K562 (cell line): ENCODE measurements around the gene CRYAB. TPM values are rescaled to one million over a fixed set of nuclear protein-coding genes. Genes with fewer than 3 reads are reported as not detected.

ENCODE experiments used
- ATAC-seq: fragments of 200-7000 bp; cut with Tn5 transposase; 3 replicates; pipeline ENCODE4 v1.9.1; 2020; ENCODE audit warnings: moderate library complexity
- BruUV-seq: library from RNA; stranded (reverse); fragments of 400-500 nt; replicated peaks from 2 replicates; lab custom pipeline; 2021; lab: Mats Ljungman, UMichigan
- CTCF ChIA-PET: fragments of 300-600 bp; formaldehyde crosslinking; extraction: SDS; loops from one replicate; lab custom pipeline; 2021; ENCODE audit warnings: low intra/inter-chr PET ratio; lab: Yijun Ruan, JAX
- POLR2A ChIA-PET: fragments of 300-600, 350-650 bp; sonication (Branson Sonifier 250); formaldehyde crosslinking; extraction: SDS; loops from one replicate; lab custom pipeline; 2021; ENCODE audit warnings: antibody characterized with exemption, inconsistent platforms; lab: Yijun Ruan, JAX
- DNase-seq, 4 experiments: peaks; one replicate each; pipeline versions ENCODE4 v3.0.0 to v3.0.0-alpha.2; 2011 to 2018; ENCODE audit warnings: low spot score in 3 of 4, mixed read lengths in 3 of 4; ENCODE audit errors: extremely low read depth in 1 of 4
- FAIRE-seq: peaks from 2 replicates; lab custom pipeline; 2011; peaks lifted over from hg19 to GRCh38; lab: Jason Lieb, UNC
- H2AFZ ChIP-seq: 2 replicates; pipeline ENCODE4 v1.6.0; 2011; ENCODE audit warnings: low read depth, low read length, control low read depth, inconsistent platforms
- H3K27ac ChIP-seq: fragments of 200-600 bp; 3 replicates; pipeline ENCODE4 v1.8.0; 2011; ENCODE audit warnings: low read depth, mild to moderate bottlenecking, control low read depth, inconsistent platforms, low read length, moderate library complexity, mixed read lengths; ENCODE audit errors: extremely low read depth
- H3K27me3 ChIP-seq, 2 experiments: fragments of 300-600 bp in 1 of 2; 2 replicates in 1 of 2; 3 replicates in 1 of 2; pipeline versions ENCODE4 v1.6.0 to v1.8.0; 2011; ENCODE audit warnings: inconsistent platforms in 2 of 2, low read length in 2 of 2, mild to moderate bottlenecking in 1 of 2, mixed read lengths in 1 of 2, moderate library complexity in 1 of 2; ENCODE audit not compliant: control insufficient read depth in 2 of 2, insufficient read depth in 2 of 2
- H3K36me3 ChIP-seq: fragments of 300-600 bp; 3 replicates; pipeline ENCODE4 v1.8.0; 2011; ENCODE audit warnings: mild to moderate bottlenecking, low read length, inconsistent platforms; ENCODE audit not compliant: control insufficient read depth, insufficient read depth
- H3K4me1 ChIP-seq, 2 experiments: fragments of 200-600 bp in 1 of 2; replicated peaks in 1 of 2; 2 replicates in 1 of 2; 3 replicates in 1 of 2; pipeline versions ENCODE4 v1.5.1 to v1.8.0; 2011; ENCODE audit warnings: inconsistent platforms in 2 of 2, low read length in 2 of 2, mild to moderate bottlenecking in 1 of 2, mixed read lengths in 1 of 2, moderate library complexity in 1 of 2; ENCODE audit not compliant: control insufficient read depth in 2 of 2, insufficient read depth in 2 of 2
- H3K4me2 ChIP-seq: 2 replicates; pipeline ENCODE4 v1.6.1; 2011; ENCODE audit warnings: low read length, control low read depth, inconsistent platforms, mixed read lengths; ENCODE audit not compliant: insufficient read depth
- H3K4me3 ChIP-seq: fragments of 200-600 bp; sonication (generic), shearing (Covaris generic); 2 replicates; pipeline ENCODE4 v1.5.1; 2016; ENCODE audit warnings: control low read depth, inconsistent platforms
- H3K79me2 ChIP-seq: fragments of 200-600 bp; 3 replicates; pipeline ENCODE4 v1.8.0; 2011; ENCODE audit warnings: low read length, inconsistent platforms; ENCODE audit not compliant: control insufficient read depth, insufficient read depth
- H3K9ac ChIP-seq, 2 experiments: 2 replicates each; pipeline versions ENCODE4 v1.6.0 to v1.6.1; 2011; ENCODE audit warnings: low read depth in 2 of 2, low read length in 2 of 2, control low read depth in 1 of 2, inconsistent platforms in 1 of 2, mild to moderate bottlenecking in 1 of 2, mixed read lengths in 1 of 2; ENCODE audit not compliant: insufficient read depth in 1 of 2
- H3K9me1 ChIP-seq: one replicate; pipeline ENCODE4 v1.6.0; 2011; ENCODE audit warnings: inconsistent platforms, mild to moderate bottlenecking, low read length, moderate library complexity; ENCODE audit not compliant: control insufficient read depth, insufficient read depth
- H3K9me3 ChIP-seq: replicated peaks from 2 replicates; pipeline ENCODE4 v1.5.1; 2011; ENCODE audit warnings: low read depth, low read length, inconsistent platforms; ENCODE audit not compliant: control insufficient read depth, insufficient read depth
- H4K20me1 ChIP-seq: replicated peaks from 2 replicates; pipeline ENCODE4 v1.6.1; 2011; ENCODE audit warnings: low read length, inconsistent platforms, mixed read lengths; ENCODE audit not compliant: control insufficient read depth, insufficient read depth
- DMBX1 ChIP-seq: fragments of 250-450 bp; sonication (Bioruptor Pico); IDR thresholded peaks from 2 replicates; pipeline ENCODE4 v1.8.0; 2022; ENCODE audit warnings: inconsistent platforms, mild to moderate bottlenecking, moderate library complexity, borderline replicate concordance
- U2AF1 ChIP-seq: fragments of 200-400 bp; formaldehyde crosslinking; optimal IDR thresholded peaks from 2 replicates; pipeline ENCODE3; 2017; ENCODE audit warnings: mild to moderate bottlenecking, low read depth, low read length, moderate library complexity
- ZNF436 ChIP-seq: fragments of 250-450, 450-650 bp; sonication (Bioruptor Pico); formaldehyde crosslinking; IDR thresholded peaks from 2 replicates; pipeline ENCODE4 v1.7.0; 2020; ENCODE audit warnings: mild to moderate bottlenecking
- in situ Hi-C: fragments of 300-500 bp; cut with MboI; formaldehyde crosslinking; loops from 4 replicates; pipeline ENCODE4 v1.15.0; 2018; ENCODE audit warnings: inconsistent platforms, mixed read lengths
- intact Hi-C: fragments of 100-400 bp; cut with micrococcal nuclease; formaldehyde crosslinking; loops from 2 replicates; pipeline ENCODE4 v1.14.2; 2022
- polyA plus RNA-seq, 8 experiments: library from polyadenylated mRNA; depleted of rRNA in 4 of 8; stranded (reverse) in 5 of 8; unstranded in 3 of 8; fragments of >200 nt; fragmentation: Nextera tagmentation in 2 of 8; fragmentation: Illumina TruSeq in 1 of 8; extraction: Ambion mirVana in 2 of 8; extraction: Trizol in 1 of 8; gene quantifications; 2 replicates each; pipeline versions ENCODE4 v1.2.1 to v1.2.3, GENCODE V29; 2011 to 2014; ENCODE audit warnings: inconsistent platforms in 1 of 8, missing spikeins in 1 of 8
- total RNA-seq, 7 experiments: library from RNA; depleted of rRNA in 6 of 7; stranded (reverse); fragments of >200 nt in 6 of 7; fragmentation: Illumina TruSeq in 2 of 7; extraction: Trizol in 2 of 7; gene quantifications; 2 replicates each; pipeline versions ENCODE4 v1.2.1 to v1.2.3, GENCODE V29; 2011 to 2021; ENCODE audit warnings: low replicate concordance in 1 of 7
- TF ChIP-seq, protein P1 (sequence below): fragments of 450-650 bp; IDR thresholded peaks from 2 replicates; pipeline ENCODE4 v1.6.1; 2017; ENCODE audit warnings: antibody characterized with exemption

Gene CRYAB
- total and polyA plus RNA-seq, 9 of the 15 experiments (the other 6 are each of a cell fraction or from before 2014, with no cell fraction given): 0.83 to 7.5 (median 3.6) TPM

GRCh38 chr11:111923951-111924350 lies 12.4 kb upstream of the CRYAB start:
- in situ Hi-C loops: no loop called here
- ATAC-seq (no peak), DNase-seq (no peak)
- H2AFZ ChIP-seq: peak overlapping the region; percentile 93
- H3K27ac ChIP-seq: no peak overlapping the region
- no peak overlapping the region for H3K9ac ChIP-seq
- no peaks in the 10 kb centered on the region for H3K27me3 ChIP-seq
- BruUV-seq: no TSS peak
- POLR2A ChIA-PET: interaction anchor here (1.7 to 2.1 kb wide), 2 partner anchors 13 to 14 kb away, joined by 4 to 8 read pairs; partner anchors contain the start of genes CRYAB and DIXDC1
- no peaks in the 10 kb centered on the region for H4K20me1 ChIP-seq
- no peaks in the 10 kb centered on the region for H3K9me1 ChIP-seq
- TF ChIP-seq, protein P1, sequence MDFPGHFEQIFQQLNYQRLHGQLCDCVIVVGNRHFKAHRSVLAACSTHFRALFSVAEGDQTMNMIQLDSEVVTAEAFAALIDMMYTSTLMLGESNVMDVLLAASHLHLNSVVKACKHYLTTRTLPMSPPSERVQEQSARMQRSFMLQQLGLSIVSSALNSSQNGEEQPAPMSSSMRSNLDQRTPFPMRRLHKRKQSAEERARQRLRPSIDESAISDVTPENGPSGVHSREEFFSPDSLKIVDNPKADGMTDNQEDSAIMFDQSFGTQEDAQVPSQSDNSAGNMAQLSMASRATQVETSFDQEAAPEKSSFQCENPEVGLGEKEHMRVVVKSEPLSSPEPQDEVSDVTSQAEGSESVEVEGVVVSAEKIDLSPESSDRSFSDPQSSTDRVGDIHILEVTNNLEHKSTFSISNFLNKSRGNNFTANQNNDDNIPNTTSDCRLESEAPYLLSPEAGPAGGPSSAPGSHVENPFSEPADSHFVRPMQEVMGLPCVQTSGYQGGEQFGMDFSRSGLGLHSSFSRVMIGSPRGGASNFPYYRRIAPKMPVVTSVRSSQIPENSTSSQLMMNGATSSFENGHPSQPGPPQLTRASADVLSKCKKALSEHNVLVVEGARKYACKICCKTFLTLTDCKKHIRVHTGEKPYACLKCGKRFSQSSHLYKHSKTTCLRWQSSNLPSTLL: no peak
- TF ChIP-seq U2AF1 (no peak), DMBX1 (CRISPR knock-in tag) (no peak), ZNF436 (no peak)
- TF ChIP-seq, all 486 proteins: peak for 0
- Histone ChIP-seq H3K4me1 (peaks cover 31 to 37% of the 10 kb centered on the region in 2 experiments), H3K4me2 (no peak overlapping the region), H3K79me2 (no peaks in the 10 kb centered on the region), H3K4me3 (no peak overlapping the region), H3K9me3 (no peaks in the 10 kb centered on the region), H3K36me3 (no peaks in the 10 kb centered on the region)
- intact Hi-C loops: no loop called here
- CTCF ChIA-PET: no interaction called here
- FAIRE-seq: no peak
